ENCODE data around the gene PDLIM4. TPM values are rescaled to one million over a fixed set of nuclear protein-coding genes. Genes with fewer than 3 reads are reported as not detected.

PDLIM4 gene
- total RNA-seq, 2 donors from 2014 or later: 13.4 to 96.7 TPM

DNA sequence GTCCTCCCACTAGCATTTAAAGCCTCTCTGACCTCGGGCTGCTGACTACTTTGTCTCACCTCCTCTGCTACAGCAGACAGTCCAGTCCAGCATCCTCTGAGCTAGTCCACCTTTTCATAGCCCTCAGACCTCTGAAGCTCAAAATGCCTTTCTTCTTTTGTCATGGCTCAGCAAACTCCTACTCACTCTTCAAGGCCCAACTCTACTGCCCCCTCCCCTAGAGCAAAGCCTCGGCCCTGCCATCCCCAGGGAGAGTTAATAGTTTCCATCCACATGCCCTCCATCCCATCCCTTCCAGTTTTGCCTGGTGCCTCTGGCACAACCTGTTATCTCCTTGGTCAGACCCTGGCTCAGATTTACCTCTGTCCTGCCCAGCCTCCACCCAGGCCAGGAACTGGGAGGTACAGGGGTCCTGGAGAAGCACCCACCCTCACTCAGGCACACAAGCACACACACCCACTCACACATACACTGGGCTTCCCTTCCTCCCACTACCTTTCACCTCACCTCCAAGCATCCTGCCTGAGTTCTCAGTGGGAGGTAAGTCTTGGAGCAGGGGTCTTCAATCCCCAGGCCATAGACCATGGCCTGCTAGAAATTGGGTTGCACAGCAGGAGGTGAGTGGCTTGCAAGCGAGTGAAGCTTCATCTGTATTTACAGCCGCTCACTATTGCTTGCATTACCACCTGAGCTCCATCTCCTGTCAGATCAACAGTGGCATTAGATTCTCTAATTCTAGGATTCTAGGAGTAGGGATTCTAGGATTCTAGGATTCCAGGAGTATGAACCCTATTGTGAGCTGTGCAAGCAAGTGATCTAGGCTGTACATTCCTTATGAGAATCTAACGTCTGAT, 18.1 kb downstream of the PDLIM4 start:
- Histone ChIP-seq H3K4me1 (no peaks in the 10 kb centered on the region), H3K4me3 (no peak overlapping the region), H3K27ac (no peak overlapping the region), H3K27me3 (no peaks in the 10 kb centered on the region), H3K9me3 (no peaks in the 10 kb centered on the region), H3K36me3 (peaks cover 8% of the 10 kb centered on the region)
- TF ChIP-seq, protein P1, sequence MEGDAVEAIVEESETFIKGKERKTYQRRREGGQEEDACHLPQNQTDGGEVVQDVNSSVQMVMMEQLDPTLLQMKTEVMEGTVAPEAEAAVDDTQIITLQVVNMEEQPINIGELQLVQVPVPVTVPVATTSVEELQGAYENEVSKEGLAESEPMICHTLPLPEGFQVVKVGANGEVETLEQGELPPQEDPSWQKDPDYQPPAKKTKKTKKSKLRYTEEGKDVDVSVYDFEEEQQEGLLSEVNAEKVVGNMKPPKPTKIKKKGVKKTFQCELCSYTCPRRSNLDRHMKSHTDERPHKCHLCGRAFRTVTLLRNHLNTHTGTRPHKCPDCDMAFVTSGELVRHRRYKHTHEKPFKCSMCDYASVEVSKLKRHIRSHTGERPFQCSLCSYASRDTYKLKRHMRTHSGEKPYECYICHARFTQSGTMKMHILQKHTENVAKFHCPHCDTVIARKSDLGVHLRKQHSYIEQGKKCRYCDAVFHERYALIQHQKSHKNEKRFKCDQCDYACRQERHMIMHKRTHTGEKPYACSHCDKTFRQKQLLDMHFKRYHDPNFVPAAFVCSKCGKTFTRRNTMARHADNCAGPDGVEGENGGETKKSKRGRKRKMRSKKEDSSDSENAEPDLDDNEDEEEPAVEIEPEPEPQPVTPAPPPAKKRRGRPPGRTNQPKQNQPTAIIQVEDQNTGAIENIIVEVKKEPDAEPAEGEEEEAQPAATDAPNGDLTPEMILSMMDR (IDR thresholded peaks at IDR 0.05): no peak
- no peak for DNase-seq (ENCODE audit: low spot score)

- TF ChIP-seq, protein P1 (IDR thresholded peaks at IDR 0.05): no peak
- Histone ChIP-seq H3K27me3 (no peaks in the 10 kb centered on the region), H3K36me3 (peaks cover 2% of the 10 kb centered on the region), H3K9me3 (no peaks in the 10 kb centered on the region), H3K4me3 (no peak overlapping the region), H3K27ac (no peak overlapping the region), H3K4me1 (no peaks in the 10 kb centered on the region)
- no peak for DNase-seq (ENCODE audit: low spot score)
These were observed 19.8 kb downstream of the PDLIM4 start for GRCh38 chr5:132277256-132277655.

DNA sequence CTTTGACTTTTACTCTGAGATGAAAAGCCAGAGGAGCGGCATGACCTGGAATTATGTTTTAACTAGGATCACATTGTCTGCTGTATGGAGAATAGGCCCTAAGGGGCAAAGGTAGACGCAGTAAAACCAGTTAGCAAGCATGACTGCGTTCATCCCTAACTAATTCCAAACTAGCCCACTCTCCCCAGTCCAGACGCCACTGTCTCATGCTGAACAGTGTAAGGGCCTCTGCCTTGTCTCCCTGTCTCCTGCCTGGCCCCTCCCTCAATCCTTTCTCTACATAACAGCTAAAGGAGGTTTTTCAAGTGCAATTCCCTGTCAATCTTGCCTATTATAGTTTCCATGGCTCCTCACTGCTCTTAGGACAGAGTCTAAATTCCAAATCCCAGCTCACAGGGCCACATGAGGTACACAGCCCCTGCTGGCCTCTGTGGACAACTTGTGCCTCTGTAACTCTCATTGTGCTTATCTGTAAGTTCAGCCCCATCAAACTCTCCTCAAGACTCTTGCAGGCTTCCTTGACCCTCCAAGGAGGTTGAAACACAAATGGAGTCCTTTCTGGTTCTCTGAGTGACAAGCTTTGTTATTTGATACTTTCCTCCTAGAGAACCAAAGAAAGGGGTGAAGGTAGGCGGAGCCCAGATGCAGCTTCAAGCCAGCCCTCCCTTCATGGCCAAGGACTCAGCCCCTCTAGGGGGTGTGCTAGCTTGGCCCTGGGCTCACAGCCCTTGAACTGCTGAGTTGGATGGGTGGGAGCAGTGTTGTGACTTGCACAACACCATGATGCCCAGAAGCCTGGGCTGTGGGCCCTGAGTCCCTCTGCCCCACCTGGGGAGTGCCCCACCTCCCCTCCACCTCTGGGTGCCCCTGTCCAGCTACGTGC, 20.7 kb downstream of the PDLIM4 start:
- TF ChIP-seq, protein P1 (IDR thresholded peaks at IDR 0.05): no peak
- H3K36me3 ChIP-seq: no peaks in the 10 kb centered on the region
- DNase-seq (ENCODE audit: low spot score): no peak
- no peaks in the 10 kb centered on the region for H3K4me1 ChIP-seq
- H3K4me3 ChIP-seq: no peak overlapping the region
- no peaks in the 10 kb centered on the region for H3K9me3 ChIP-seq
- no peaks in the 10 kb centered on the region for H3K27me3 ChIP-seq
- H3K27ac ChIP-seq: no peak overlapping the region

- H3K9me3 ChIP-seq: no peaks in the 10 kb centered on the region
- no peaks in the 10 kb centered on the region for H3K36me3 ChIP-seq
- no peak overlapping the region for H3K4me3 ChIP-seq
- no peaks in the 10 kb centered on the region for H3K4me1 ChIP-seq
- no peak overlapping the region for H3K27ac ChIP-seq
- DNase-seq (ENCODE audit: low spot score): no peak
- TF ChIP-seq, protein P1 (IDR thresholded peaks at IDR 0.05): no peak
- no peaks in the 10 kb centered on the region for H3K27me3 ChIP-seq
These were observed 22.3 kb downstream of the PDLIM4 start for GRCh38 chr5:132279801-132280200.

GRCh38 chr5:132280371-132281240, 23.1 kb downstream of the PDLIM4 start:
- no peak overlapping the region for H3K27ac ChIP-seq
- no peak overlapping the region for H3K4me3 ChIP-seq
- H3K27me3 ChIP-seq: no peaks in the 10 kb centered on the region
- DNase-seq (ENCODE audit: low spot score): peak; percentile 38
- TF ChIP-seq, protein P1 (IDR thresholded peaks at IDR 0.05): no peak
- H3K4me1 ChIP-seq: no peaks in the 10 kb centered on the region
- H3K36me3 ChIP-seq: no peaks in the 10 kb centered on the region
- H3K9me3 ChIP-seq: no peaks in the 10 kb centered on the region

Data from right atrium auricular region (tissue), 2 donors.